GM12891 (cell line): ENCODE data around the gene HLCS.

ENCODE experiments used
- DNase-seq: peaks from one replicate; pipeline ENCODE4 v3.0.0; 2011; ENCODE audit warnings: low spot score; ENCODE audit not compliant: insufficient read length
- FAIRE-seq: peaks from 2 replicates; lab custom pipeline; 2011; peaks lifted over from hg19 to GRCh38; lab: Jason Lieb, UNC
- PAX5 ChIP-seq: IDR thresholded peaks from 2 replicates; pipeline ENCODE4 v1.6.1; 2011; ENCODE audit warnings: low read length, moderate library complexity, mild to moderate bottlenecking; ENCODE audit not compliant: insufficient read depth, severe bottlenecking
- POLR2A ChIP-seq: IDR thresholded peaks from 2 replicates; pipeline ENCODE4 v1.6.1; 2011; ENCODE audit warnings: low read depth, low read length, control low read depth
- POLR2AphosphoS5 ChIP-seq: IDR thresholded peaks from 2 replicates; pipeline ENCODE4 v1.6.1; 2011; ENCODE audit warnings: low read depth, low read length, control low read depth
- POU2F2 ChIP-seq: IDR thresholded peaks from 2 replicates; pipeline ENCODE4 v1.6.1; 2011; ENCODE audit warnings: low read depth, mild to moderate bottlenecking, control low read depth, low read length, moderate library complexity
- SPI1 ChIP-seq: IDR thresholded peaks from 2 replicates; pipeline ENCODE4 v1.6.1; 2011; ENCODE audit warnings: low read depth, low read length, control low read depth
- TAF1 ChIP-seq: IDR thresholded peaks from 2 replicates; pipeline ENCODE4 v1.6.1; 2011; ENCODE audit warnings: low read depth, low read length, control low read depth

HLCS gene

GRCh38 chr21:36841866-36842265 is 124.6 kb downstream of the HLCS start:
- no peak for DNase-seq
- no peak for TF ChIP-seq TAF1
- no peak for TF ChIP-seq SPI1
- TF ChIP-seq POU2F2: no peak
- TF ChIP-seq POLR2AphosphoS5: no peak
- TF ChIP-seq POLR2A: no peak
- no peak for TF ChIP-seq PAX5
- FAIRE-seq: no peak

- TF ChIP-seq TAF1 (no peak), POU2F2 (no peak), PAX5 (no peak), SPI1 (no peak), POLR2A (no peak), POLR2AphosphoS5 (no peak)
- FAIRE-seq: no peak
Measured at GRCh38 chr21:36839735-36840134, 126.7 kb downstream of the HLCS start.

GRCh38 chr21:36839123-36839522 is 127.3 kb downstream of the HLCS start:
- no peak for DNase-seq
- TF ChIP-seq SPI1 (no peak), POLR2A (no peak), POLR2AphosphoS5 (no peak), POU2F2 (no peak), TAF1 (no peak), PAX5 (no peak)
- no peak for FAIRE-seq

More at GRCh38 chr21:36839735-36840134, 126.7 kb downstream of the HLCS start:
- DNase-seq: no peak

- FAIRE-seq (no peak), DNase-seq (no peak)
- TF ChIP-seq TAF1: no peak
- no peak for TF ChIP-seq POLR2A
- TF ChIP-seq PAX5: no peak
- no peak for TF ChIP-seq SPI1
- no peak for TF ChIP-seq POLR2AphosphoS5
- TF ChIP-seq POU2F2: no peak
Measured at GRCh38 chr21:36835383-36835795, 131.1 kb downstream of the HLCS start.

- DNase-seq (no peak), FAIRE-seq (no peak)
- no peak for TF ChIP-seq POU2F2
- no peak for TF ChIP-seq TAF1
- no peak for TF ChIP-seq PAX5
- no peak for TF ChIP-seq SPI1
- TF ChIP-seq POLR2AphosphoS5: no peak
- no peak for TF ChIP-seq POLR2A
Measured at GRCh38 chr21:36834192-36834591, 132.3 kb downstream of the HLCS start.

- TF ChIP-seq TAF1: no peak
- no peak for TF ChIP-seq PAX5
- TF ChIP-seq POLR2A: no peak
- TF ChIP-seq POLR2AphosphoS5: no peak
- no peak for TF ChIP-seq POU2F2
- TF ChIP-seq SPI1: no peak
- DNase-seq (no peak), FAIRE-seq (no peak)
Measured at GRCh38 chr21:36830100-36830499, 136.4 kb downstream of the HLCS start.

GRCh38 chr21:36828891-36829515 is 137.5 kb downstream of the HLCS start:
- FAIRE-seq: no peak
- DNase-seq: no peak
- TF ChIP-seq SPI1 (no peak), POLR2A (no peak), TAF1 (no peak), POU2F2 (no peak), PAX5 (no peak), POLR2AphosphoS5 (no peak)

GRCh38 chr21:36828208-36828607 is 138.3 kb downstream of the HLCS start:
- no peak for FAIRE-seq
- DNase-seq: no peak
- no peak for TF ChIP-seq POU2F2
- TF ChIP-seq POLR2AphosphoS5: no peak
- no peak for TF ChIP-seq TAF1
- TF ChIP-seq SPI1: no peak
- no peak for TF ChIP-seq PAX5
- TF ChIP-seq POLR2A: no peak

- TF ChIP-seq POU2F2 (no peak), POLR2AphosphoS5 (no peak), PAX5 (no peak), POLR2A (no peak), SPI1 (no peak), TAF1 (no peak)
- FAIRE-seq: no peak
- no peak for DNase-seq
Measured at GRCh38 chr21:36825658-36826057, 140.8 kb downstream of the HLCS start.

- no peak for DNase-seq
- FAIRE-seq: no peak
- no peak for TF ChIP-seq POLR2A
- no peak for TF ChIP-seq POU2F2
Measured at GRCh38 chr21:36821032-36821299, 145.5 kb downstream of the HLCS start.
